Measurements from ENCODE around the gene ILDR2. TPM values are rescaled to one million over a fixed set of nuclear protein-coding genes. Genes with fewer than 3 reads are reported as not detected.

ILDR2 gene
- total and polyA plus RNA-seq, 9 of the 15 experiments (the other 6 are each of a cell fraction or from before 2014, with no cell fraction given) = 0.03 to 0.31 (median 0.18) TPM; not detected in 2

GRCh38 chr1:166870584-166870983 lies 104.8 kb downstream of the ILDR2 start (continued):
- TF ChIP-seq, protein P1, sequence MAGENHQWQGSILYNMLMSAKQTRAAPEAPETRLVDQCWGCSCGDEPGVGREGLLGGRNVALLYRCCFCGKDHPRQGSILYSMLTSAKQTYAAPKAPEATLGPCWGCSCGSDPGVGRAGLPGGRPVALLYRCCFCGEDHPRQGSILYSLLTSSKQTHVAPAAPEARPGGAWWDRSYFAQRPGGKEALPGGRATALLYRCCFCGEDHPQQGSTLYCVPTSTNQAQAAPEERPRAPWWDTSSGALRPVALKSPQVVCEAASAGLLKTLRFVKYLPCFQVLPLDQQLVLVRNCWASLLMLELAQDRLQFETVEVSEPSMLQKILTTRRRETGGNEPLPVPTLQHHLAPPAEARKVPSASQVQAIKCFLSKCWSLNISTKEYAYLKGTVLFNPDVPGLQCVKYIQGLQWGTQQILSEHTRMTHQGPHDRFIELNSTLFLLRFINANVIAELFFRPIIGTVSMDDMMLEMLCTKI (IDR thresholded peaks at IDR 0.05; ENCODE audit: partially characterized antibody) = no peak
- TF ChIP-seq NR1H2 (CRISPR knock-in tag; IDR thresholded peaks at IDR 0.05) = no peak
- TF ChIP-seq BRF1 (IDR thresholded peaks at IDR 0.05; ENCODE audit: borderline replicate concordance, extremely low read depth, insufficient read length) = no peak

GRCh38 chr1:166869318-166870099 lies 105.8 kb downstream of the ILDR2 start:
- intact Hi-C loops (cut with micrococcal nuclease) = no loop called here
- peaks cover 63% of the 10 kb centered on the region for H3K79me2 ChIP-seq (ENCODE audit: control insufficient read depth, insufficient read depth, low read length)
- no peak for TF ChIP-seq CXXC5 (CRISPR knock-in tag; IDR thresholded peaks at IDR 0.05)
- TF ChIP-seq PHF20 (IDR thresholded peaks at IDR 0.05; ENCODE audit: partially characterized antibody) = no peak
- TF ChIP-seq EP300 (IDR thresholded peaks at IDR 0.05; ENCODE audit: low read length) = no peak
- TF ChIP-seq ARID3A (IDR thresholded peaks at IDR 0.05; ENCODE audit: borderline replicate concordance, low read depth, low read length) = no peak
- no peak for TF ChIP-seq NFXL1 (CRISPR knock-in tag; IDR thresholded peaks at IDR 0.05)
- TF ChIP-seq ILK (tag; IDR thresholded peaks at IDR 0.05; ENCODE audit: borderline replicate concordance, low read depth) = no peak
- TF ChIP-seq CEBPB (tag; IDR thresholded peaks at IDR 0.05) = no peak
- TF ChIP-seq KLF1 (tag; IDR thresholded peaks at IDR 0.05) = no peak
- TF ChIP-seq, protein P2, sequence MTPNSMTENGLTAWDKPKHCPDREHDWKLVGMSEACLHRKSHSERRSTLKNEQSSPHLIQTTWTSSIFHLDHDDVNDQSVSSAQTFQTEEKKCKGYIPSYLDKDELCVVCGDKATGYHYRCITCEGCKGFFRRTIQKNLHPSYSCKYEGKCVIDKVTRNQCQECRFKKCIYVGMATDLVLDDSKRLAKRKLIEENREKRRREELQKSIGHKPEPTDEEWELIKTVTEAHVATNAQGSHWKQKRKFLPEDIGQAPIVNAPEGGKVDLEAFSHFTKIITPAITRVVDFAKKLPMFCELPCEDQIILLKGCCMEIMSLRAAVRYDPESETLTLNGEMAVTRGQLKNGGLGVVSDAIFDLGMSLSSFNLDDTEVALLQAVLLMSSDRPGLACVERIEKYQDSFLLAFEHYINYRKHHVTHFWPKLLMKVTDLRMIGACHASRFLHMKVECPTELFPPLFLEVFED (CRISPR knock-in tag; conservative IDR thresholded peaks at IDR 0.05) = no peak
- TF ChIP-seq, protein P3, sequence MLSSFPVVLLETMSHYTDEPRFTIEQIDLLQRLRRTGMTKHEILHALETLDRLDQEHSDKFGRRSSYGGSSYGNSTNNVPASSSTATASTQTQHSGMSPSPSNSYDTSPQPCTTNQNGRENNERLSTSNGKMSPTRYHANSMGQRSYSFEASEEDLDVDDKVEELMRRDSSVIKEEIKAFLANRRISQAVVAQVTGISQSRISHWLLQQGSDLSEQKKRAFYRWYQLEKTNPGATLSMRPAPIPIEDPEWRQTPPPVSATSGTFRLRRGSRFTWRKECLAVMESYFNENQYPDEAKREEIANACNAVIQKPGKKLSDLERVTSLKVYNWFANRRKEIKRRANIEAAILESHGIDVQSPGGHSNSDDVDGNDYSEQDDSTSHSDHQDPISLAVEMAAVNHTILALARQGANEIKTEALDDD (IDR thresholded peaks at IDR 0.05) = no peak
- TF ChIP-seq GTF2B (IDR thresholded peaks at IDR 0.05; ENCODE audit: extremely low read depth, insufficient read length) = no peak

More at GRCh38 chr1:166869318-166870099, 105.8 kb downstream of the ILDR2 start:
- H3K4me2 ChIP-seq (ENCODE audit: insufficient read depth, low read length) = no peak overlapping the region
- no peaks in the 10 kb centered on the region for H3K27me3 ChIP-seq (ENCODE audit: control insufficient read depth in 2 of 2, insufficient read depth in 2 of 2, low read length in 2 of 2)
- H2AFZ ChIP-seq (ENCODE audit: low read depth, low read length) = no peak overlapping the region
- H3K27ac ChIP-seq (ENCODE audit: extremely low read depth, low read depth, low read length) = no peak overlapping the region
- 0 out of 2 replicates have a peak, but pooled peaks cover 10% of the 10 kb centered on the region for H4K20me1 ChIP-seq (replicated peaks; ENCODE audit: control insufficient read depth, insufficient read depth, low read length)
- no peaks in the 10 kb centered on the region for H3K9me1 ChIP-seq (ENCODE audit: control insufficient read depth, insufficient read depth, low read length)
- in situ Hi-C loops (cut with MboI) = no loop called here
- DNase-seq (ENCODE audit: extremely low read depth in 1 of 4, low spot score in 3 of 4) (no peak), FAIRE-seq (no peak), ATAC-seq (no peak)
- no peak overlapping the region for H3K4me3 ChIP-seq
- ChIA-PET CTCF (ENCODE audit: low intra/inter-chr PET ratio) (no interaction called here), POLR2A (interaction anchor here (0.6 to 1.5 kb wide), 6 partner anchors 10 to 174 kb away, joined by 3 to 8 read pairs (median 4); partner anchors contain the start of gene POGK)
- peaks cover 6 to 10% of the 10 kb centered on the region in 2 experiments; a peak in 4 of 5 replicates for H3K4me1 ChIP-seq (replicated peaks in 1 of 2; ENCODE audit: control insufficient read depth in 2 of 2, insufficient read depth in 2 of 2, low read length in 2 of 2)
- no peaks in the 10 kb centered on the region for H3K9me3 ChIP-seq (replicated peaks; ENCODE audit: control insufficient read depth, insufficient read depth, low read depth, low read length)
- no TSS peak for BruUV-seq (replicated peaks)
- H3K9ac ChIP-seq (ENCODE audit: insufficient read depth in 1 of 2, low read depth in 2 of 2, low read length in 2 of 2) = no peak overlapping the region
- peaks cover 66% of the 10 kb centered on the region for H3K36me3 ChIP-seq (ENCODE audit: control insufficient read depth, insufficient read depth, low read length)
- 74% methylated on average over 3 of the region's 3 CpGs for WGBS (ENCODE audit: insufficient coverage, low coverage, missing lambda C conversion rate)

Data from K562 (cell line).